Measurements from ENCODE around the gene FBXO11.

FBXO11 gene

GRCh38 chr2:47799031-47799609 is 107.2 kb downstream of the FBXO11 start:
- Histone ChIP-seq H3K9me3 (ENCODE audit: control insufficient read depth, insufficient read depth, low read length) (no peaks in the 10 kb centered on the region), H3K4me3 (ENCODE audit: low read depth, low read length) (no peak overlapping the region), H3K9ac (ENCODE audit: low read depth, low read length) (no peak overlapping the region), H3K27me3 (ENCODE audit: control insufficient read depth, insufficient read depth, low read length) (no peaks in the 10 kb centered on the region), H3K4me1 (ENCODE audit: control insufficient read depth, insufficient read depth, low read length) (no peaks in the 10 kb centered on the region), H3K36me3 (ENCODE audit: control insufficient read depth, insufficient read depth, low read length) (peaks cover 53% of the 10 kb centered on the region)

DNA sequence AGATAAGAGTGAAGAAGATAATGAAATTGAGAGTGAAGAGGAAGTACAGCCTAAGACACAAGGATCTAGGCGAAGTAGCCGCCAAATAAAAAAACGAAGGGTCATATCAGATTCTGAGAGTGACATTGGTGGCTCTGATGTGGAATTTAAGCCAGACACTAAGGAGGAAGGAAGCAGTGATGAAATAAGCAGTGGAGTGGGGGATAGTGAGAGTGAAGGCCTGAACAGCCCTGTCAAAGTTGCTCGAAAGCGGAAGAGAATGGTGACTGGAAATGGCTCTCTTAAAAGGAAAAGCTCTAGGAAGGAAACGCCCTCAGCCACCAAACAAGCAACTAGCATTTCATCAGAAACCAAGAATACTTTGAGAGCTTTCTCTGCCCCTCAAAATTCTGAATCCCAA is 107.7 kb downstream of the FBXO11 start:
- Histone ChIP-seq H3K4me3 (ENCODE audit: low read depth, low read length) (no peak overlapping the region), H3K36me3 (ENCODE audit: control insufficient read depth, insufficient read depth, low read length) (peaks cover 54% of the 10 kb centered on the region), H3K4me1 (ENCODE audit: control insufficient read depth, insufficient read depth, low read length) (no peaks in the 10 kb centered on the region), H3K9ac (ENCODE audit: low read depth, low read length) (no peak overlapping the region), H3K27me3 (ENCODE audit: control insufficient read depth, insufficient read depth, low read length) (no peaks in the 10 kb centered on the region), H3K9me3 (ENCODE audit: control insufficient read depth, insufficient read depth, low read length) (no peaks in the 10 kb centered on the region)

GRCh38 chr2:47796090-47796697 is 110.1 kb downstream of the FBXO11 start:
- Histone ChIP-seq H3K9me3 (ENCODE audit: control insufficient read depth, insufficient read depth, low read length) (no peaks in the 10 kb centered on the region), H3K27me3 (ENCODE audit: control insufficient read depth, insufficient read depth, low read length) (no peaks in the 10 kb centered on the region), H3K9ac (ENCODE audit: low read depth, low read length) (no peak overlapping the region), H3K36me3 (ENCODE audit: control insufficient read depth, insufficient read depth, low read length) (peaks cover 44% of the 10 kb centered on the region), H3K4me3 (ENCODE audit: low read depth, low read length) (no peak overlapping the region), H3K4me1 (ENCODE audit: control insufficient read depth, insufficient read depth, low read length) (no peaks in the 10 kb centered on the region)

DNA sequence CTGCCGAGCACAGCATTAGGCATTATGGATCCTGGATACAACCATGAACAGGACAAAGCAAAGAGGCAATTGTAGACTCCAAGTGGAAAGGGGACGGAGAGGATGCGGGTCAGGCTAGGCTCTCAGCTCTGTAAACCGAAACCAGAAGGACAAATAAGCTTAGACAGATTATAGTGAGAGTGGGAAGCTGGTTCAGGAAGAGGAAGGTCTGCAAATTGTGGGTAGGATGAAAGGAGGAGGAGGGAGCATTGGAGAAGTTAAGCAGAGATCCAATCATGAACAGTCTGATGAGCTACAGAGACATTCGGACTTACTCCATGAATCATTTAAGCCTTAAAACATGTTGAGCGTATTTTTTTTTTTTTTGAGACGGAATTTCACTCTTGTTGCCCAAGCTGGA is 120.3 kb downstream of the FBXO11 start:
- H3K4me3 ChIP-seq (ENCODE audit: low read depth, low read length) = no peak overlapping the region
- H3K36me3 ChIP-seq (ENCODE audit: control insufficient read depth, insufficient read depth, low read length) = no peaks in the 10 kb centered on the region
- peaks cover 3% of the 10 kb centered on the region for H3K4me1 ChIP-seq (ENCODE audit: control insufficient read depth, insufficient read depth, low read length)
- H3K9ac ChIP-seq (ENCODE audit: low read depth, low read length) = no peak overlapping the region
- no peaks in the 10 kb centered on the region for H3K27me3 ChIP-seq (ENCODE audit: control insufficient read depth, insufficient read depth, low read length)
- no peaks in the 10 kb centered on the region for H3K9me3 ChIP-seq (ENCODE audit: control insufficient read depth, insufficient read depth, low read length)

GRCh38 chr2:47784352-47784851 is 121.9 kb downstream of the FBXO11 start:
- peaks cover 3% of the 10 kb centered on the region for H3K4me1 ChIP-seq (ENCODE audit: control insufficient read depth, insufficient read depth, low read length)
- H3K36me3 ChIP-seq (ENCODE audit: control insufficient read depth, insufficient read depth, low read length) = no peaks in the 10 kb centered on the region
- peak overlapping the region; percentile 79 for H3K9ac ChIP-seq (ENCODE audit: low read depth, low read length)
- H3K9me3 ChIP-seq (ENCODE audit: control insufficient read depth, insufficient read depth, low read length) = no peaks in the 10 kb centered on the region
- no peaks in the 10 kb centered on the region for H3K27me3 ChIP-seq (ENCODE audit: control insufficient read depth, insufficient read depth, low read length)
- H3K4me3 ChIP-seq (ENCODE audit: low read depth, low read length) = peak overlapping the region; percentile 75

DNA sequence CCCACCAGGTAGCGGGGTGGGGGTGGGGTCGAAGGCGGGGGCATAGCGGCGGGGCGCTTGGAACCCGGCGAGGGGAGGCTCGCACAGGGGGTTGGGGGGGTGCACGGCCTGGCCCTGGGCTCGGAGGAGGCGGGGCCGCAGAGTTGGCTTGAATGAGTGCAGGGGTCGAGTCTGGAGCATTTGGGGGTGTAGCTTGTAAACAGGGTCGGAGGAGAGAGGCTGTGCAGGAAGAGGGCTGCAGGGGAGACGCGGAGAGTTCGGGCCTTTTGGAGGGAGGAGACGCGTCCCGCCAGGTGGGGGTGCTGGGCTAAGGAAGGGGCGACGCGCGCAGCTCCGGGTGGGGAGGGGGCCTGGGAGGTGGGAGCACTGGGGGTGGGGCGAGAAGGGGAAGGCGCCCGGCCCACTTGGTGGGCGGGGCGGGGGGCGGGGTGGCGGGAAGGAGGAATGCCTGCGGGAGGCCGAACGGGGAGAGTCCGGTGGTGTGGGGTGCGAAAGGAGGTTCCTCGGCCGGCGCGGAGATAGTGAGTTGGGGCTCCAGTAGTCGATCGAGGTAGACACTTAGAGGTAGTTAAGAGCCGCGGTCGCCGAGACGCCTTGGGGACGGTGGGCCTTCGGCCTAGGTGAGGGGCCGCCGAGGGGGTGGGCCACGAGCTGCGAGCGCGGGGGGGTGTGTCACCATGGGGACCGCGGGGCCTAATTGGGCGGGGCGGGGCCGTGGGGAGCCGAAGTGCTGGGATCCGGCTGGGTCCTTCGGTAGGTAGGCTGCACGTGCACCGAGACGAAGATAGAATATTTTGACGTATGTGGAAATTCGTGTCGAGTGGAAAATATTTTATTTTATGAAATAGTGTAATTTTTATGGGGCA is 122.6 kb downstream of the FBXO11 start:
- Histone ChIP-seq H3K9ac (ENCODE audit: low read depth, low read length) (peak overlapping the region; percentile 98), H3K9me3 (ENCODE audit: control insufficient read depth, insufficient read depth, low read length) (no peaks in the 10 kb centered on the region), H3K36me3 (ENCODE audit: control insufficient read depth, insufficient read depth, low read length) (no peaks in the 10 kb centered on the region), H3K27me3 (ENCODE audit: control insufficient read depth, insufficient read depth, low read length) (no peaks in the 10 kb centered on the region), H3K4me1 (ENCODE audit: control insufficient read depth, insufficient read depth, low read length) (peaks cover 3% of the 10 kb centered on the region), H3K4me3 (ENCODE audit: low read depth, low read length) (peak overlapping the region; percentile 88)

DNA sequence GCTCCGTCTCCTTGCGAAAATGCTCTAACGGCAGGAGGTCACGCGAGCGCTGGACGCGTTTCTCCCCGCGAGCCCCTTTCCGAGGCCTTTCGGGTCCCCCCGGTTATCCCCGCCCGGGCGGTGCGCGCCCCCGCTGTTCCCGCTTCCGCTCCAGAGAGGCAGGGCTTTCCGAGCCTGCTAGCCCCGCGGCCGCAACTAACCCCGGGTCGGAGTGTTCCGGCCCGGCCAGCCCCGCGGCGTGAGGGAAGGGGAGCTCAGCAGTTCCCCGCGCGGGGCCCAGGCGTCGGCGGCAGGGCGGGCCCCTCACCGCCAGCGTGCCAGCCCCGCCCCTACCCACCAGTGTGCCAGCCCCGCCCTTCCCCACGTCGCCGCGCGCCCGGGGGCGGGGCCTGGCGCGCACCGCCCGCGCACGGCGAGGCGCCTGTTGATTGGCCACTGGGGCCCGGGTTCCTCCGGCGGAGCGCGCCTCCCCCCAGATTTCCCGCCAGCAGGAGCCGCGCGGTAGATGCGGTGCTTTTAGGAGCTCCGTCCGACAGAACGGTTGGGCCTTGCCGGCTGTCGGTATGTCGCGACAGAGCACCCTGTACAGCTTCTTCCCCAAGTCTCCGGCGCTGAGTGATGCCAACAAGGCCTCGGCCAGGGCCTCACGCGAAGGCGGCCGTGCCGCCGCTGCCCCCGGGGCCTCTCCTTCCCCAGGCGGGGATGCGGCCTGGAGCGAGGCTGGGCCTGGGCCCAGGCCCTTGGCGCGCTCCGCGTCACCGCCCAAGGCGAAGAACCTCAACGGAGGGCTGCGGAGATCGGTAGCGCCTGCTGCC is 123.4 kb downstream of the FBXO11 start, which contains the start of gene MSH6:
MSH6 (plus strand) TSS at position 475 of the 815 bp plus-strand sequence; CDS start at position 564, 89 bp downstream.
- H3K4me3 ChIP-seq (ENCODE audit: low read depth, low read length) = peak within 1 kb of the TSS; percentile 95
- peak within 1 kb of the TSS; percentile 98 for H3K9ac ChIP-seq (ENCODE audit: low read depth, low read length)
- H3K9me3 ChIP-seq (ENCODE audit: control insufficient read depth, insufficient read depth, low read length) = no peaks in the 10 kb centered on the region
- no peaks in the 10 kb centered on the region for H3K36me3 ChIP-seq (ENCODE audit: control insufficient read depth, insufficient read depth, low read length)
- peaks cover 3% of the 10 kb centered on the region for H3K4me1 ChIP-seq (ENCODE audit: control insufficient read depth, insufficient read depth, low read length)
- H3K27me3 ChIP-seq (ENCODE audit: control insufficient read depth, insufficient read depth, low read length) = no peaks in the 10 kb centered on the region

- Histone ChIP-seq H3K27me3 (ENCODE audit: control insufficient read depth, insufficient read depth, low read length) (no peaks in the 10 kb centered on the region), H3K9ac (ENCODE audit: low read depth, low read length) (peak overlapping the region; percentile 85), H3K9me3 (ENCODE audit: control insufficient read depth, insufficient read depth, low read length) (no peaks in the 10 kb centered on the region), H3K4me3 (ENCODE audit: low read depth, low read length) (peak overlapping the region; percentile 95), H3K36me3 (ENCODE audit: control insufficient read depth, insufficient read depth, low read length) (no peaks in the 10 kb centered on the region), H3K4me1 (ENCODE audit: control insufficient read depth, insufficient read depth, low read length) (peaks cover 3% of the 10 kb centered on the region)
Measured at GRCh38 chr2:47782381-47782670, 124.0 kb downstream of the FBXO11 start.

DNA sequence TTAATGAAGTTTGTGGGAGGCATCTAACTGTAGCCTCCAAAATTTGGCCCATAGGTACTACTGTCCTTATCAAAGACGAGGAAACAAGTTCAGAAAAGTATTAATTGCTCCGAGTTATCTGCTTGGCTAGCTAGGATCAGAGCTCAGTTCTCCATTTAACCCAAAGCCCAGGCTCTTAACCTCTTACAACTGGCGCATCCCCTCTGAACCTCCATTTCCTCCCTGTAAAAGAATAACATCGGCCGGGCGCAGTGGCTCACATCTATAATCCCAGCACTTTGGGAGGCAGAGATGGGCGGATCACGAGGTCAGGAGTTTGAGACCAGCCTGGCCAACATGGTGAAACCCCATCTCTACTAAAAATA is 126.9 kb downstream of the FBXO11 start:
- no peak overlapping the region for H3K4me3 ChIP-seq (ENCODE audit: low read depth, low read length)
- no peaks in the 10 kb centered on the region for H3K27me3 ChIP-seq (ENCODE audit: control insufficient read depth, insufficient read depth, low read length)
- no peak overlapping the region for H3K9ac ChIP-seq (ENCODE audit: low read depth, low read length)
- H3K36me3 ChIP-seq (ENCODE audit: control insufficient read depth, insufficient read depth, low read length) = no peaks in the 10 kb centered on the region
- H3K4me1 ChIP-seq (ENCODE audit: control insufficient read depth, insufficient read depth, low read length) = peaks cover 6% of the 10 kb centered on the region
- H3K9me3 ChIP-seq (ENCODE audit: control insufficient read depth, insufficient read depth, low read length) = no peaks in the 10 kb centered on the region

- H3K4me1 ChIP-seq (ENCODE audit: control insufficient read depth, insufficient read depth, low read length) = peaks cover 7% of the 10 kb centered on the region
- no peaks in the 10 kb centered on the region for H3K36me3 ChIP-seq (ENCODE audit: control insufficient read depth, insufficient read depth, low read length)
- no peak overlapping the region for H3K9ac ChIP-seq (ENCODE audit: low read depth, low read length)
- H3K27me3 ChIP-seq (ENCODE audit: control insufficient read depth, insufficient read depth, low read length) = no peaks in the 10 kb centered on the region
- no peak overlapping the region for H3K4me3 ChIP-seq (ENCODE audit: low read depth, low read length)
- H3K9me3 ChIP-seq (ENCODE audit: control insufficient read depth, insufficient read depth, low read length) = no peaks in the 10 kb centered on the region
Measured at GRCh38 chr2:47778698-47779425, 127.4 kb downstream of the FBXO11 start.
